Lung (tissue), 16 donors: ENCODE results near the gene B9D2. TPM values are rescaled to one million over a fixed set of nuclear protein-coding genes. Genes with fewer than 3 reads are reported as not detected.
A peak's percentile ranks its signal among the peaks of the same experiment; 100 is the strongest.

Experiments used
- ATAC-seq: fragments of 200-7000 bp; cut with Tn5 transposase; one replicate; pipeline ENCODE4 v1.9.1; 2020; ENCODE audit warnings: moderate number of reproducible peaks; ENCODE audit not compliant: insufficient read depth, low FRiP score
- DNase-seq, 3 donors: peaks; one replicate each; pipeline ENCODE4 v3.0.0-alpha.2; 2013 to 2017
- H3K27ac ChIP-seq, 2 donors: one replicate each; pipeline ENCODE4 v1.5.1; 2013; ENCODE audit warnings: mild to moderate bottlenecking in 2 of 2, moderate library complexity in 2 of 2, control low read depth in 1 of 2, inconsistent platforms in 1 of 2, low read depth in 1 of 2, low read length in 1 of 2
- H3K27me3 ChIP-seq, 3 donors: one replicate each; pipeline ENCODE4 v1.5.1; 2013; ENCODE audit warnings: low read length in 2 of 3; ENCODE audit not compliant: control insufficient read depth in 3 of 3, insufficient read depth in 3 of 3
- H3K36me3 ChIP-seq, 4 donors: one replicate each; pipeline ENCODE4 v1.5.1; 2013; ENCODE audit warnings: low read length in 4 of 4, mild to moderate bottlenecking in 1 of 4, moderate library complexity in 1 of 4; ENCODE audit not compliant: control insufficient read depth in 4 of 4, insufficient read depth in 4 of 4
- H3K4me1 ChIP-seq, 5 donors: one replicate each; pipeline ENCODE4 v1.5.1; 2013; ENCODE audit warnings: low read length in 5 of 5, mild to moderate bottlenecking in 2 of 5, moderate library complexity in 1 of 5; ENCODE audit not compliant: control insufficient read depth in 5 of 5, insufficient read depth in 5 of 5
- H3K4me3 ChIP-seq: one replicate; pipeline ENCODE4 v1.5.1; 2013; ENCODE audit warnings: mild to moderate bottlenecking, control low read depth, moderate library complexity
- H3K9ac ChIP-seq, 2 donors: one replicate each; pipeline ENCODE4 v1.5.1; 2013; ENCODE audit warnings: low read length in 2 of 2, control low read depth in 1 of 2; ENCODE audit not compliant: insufficient read depth in 1 of 2
- H3K9me3 ChIP-seq, 4 donors: one replicate each; pipeline ENCODE4 v1.5.1; 2013; ENCODE audit warnings: low read length in 3 of 4, mild to moderate bottlenecking in 1 of 4, moderate library complexity in 1 of 4; ENCODE audit not compliant: control insufficient read depth in 4 of 4, insufficient read depth in 3 of 4
- WGBS, 2 donors: extraction: QIAGEN DNeasy Blood & Tissue Kit; methylation state at CpG; one replicate each; pipeline ENCODE4 v1.1.7; 2013; 5-methylcytosine and 5-hydroxymethylcytosine counted together
- long read RNA-seq, 5 donors: transcript quantifications; one replicate each; lab custom pipeline, GENCODE V29; 2026
- polyA plus RNA-seq, 2 donors: library from polyadenylated mRNA; stranded (reverse); fragments of 200-250 nt; gene quantifications; one replicate each; pipeline ENCODE4 v1.2.1, GENCODE V29; 2013
- total RNA-seq, 2 donors: library from RNA; depleted of rRNA in 1 of 2; stranded (reverse); fragments of >200 nt in 1 of 2; gene quantifications; one replicate each; pipeline ENCODE4 v1.2.1, GENCODE V29; 2014 to 2021
- TF ChIP-seq, protein P1 (sequence below): IDR thresholded peaks from 2 replicates; pipeline ENCODE4 v1.5.1; 2012; ENCODE audit warnings: mild to moderate bottlenecking; ENCODE audit errors: control extremely low read depth, extremely low read depth
- donor health status: control.
- donor health status: control.
- donor health status: Bipolar disorder and iron deficiency.
- donor health status: healthy.
- donor health status: DM: yes; HTN: yes; CAD: no.

The B9D2 gene, protein sequence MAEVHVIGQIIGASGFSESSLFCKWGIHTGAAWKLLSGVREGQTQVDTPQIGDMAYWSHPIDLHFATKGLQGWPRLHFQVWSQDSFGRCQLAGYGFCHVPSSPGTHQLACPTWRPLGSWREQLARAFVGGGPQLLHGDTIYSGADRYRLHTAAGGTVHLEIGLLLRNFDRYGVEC
- total RNA-seq (10 to 100 TPM; 10.2 to 16.4 TPM), polyA plus RNA-seq (10 to 100 TPM; 11.6 to 18.6 TPM)
- long read RNA-seq, donor 1, partial matches to known transcripts: 5 of 7 reads
- long read RNA-seq, donor 1, other reads (novel, unspliced or antisense): 0 of 7 reads
- long read RNA-seq, donor 2, partial matches to known transcripts: 0 of 1 reads
- long read RNA-seq, donor 2, other reads (novel, unspliced or antisense): 0 of 1 reads
- long read RNA-seq, donor 3, transcript B9D2-201 (4 exons, 1,027 nt): major isoform, 6 of 6 reads
- long read RNA-seq, donor 3, partial matches to known transcripts: 0 of 6 reads
- long read RNA-seq, donor 3, other reads (novel, unspliced or antisense): 0 of 6 reads
- long read RNA-seq, donor 4, partial matches to known transcripts: 6 of 7 reads
- long read RNA-seq, donor 4, other reads (novel, unspliced or antisense): 0 of 7 reads
- long read RNA-seq, donor 5, transcript B9D2-201 (4 exons, 1,027 nt): major isoform, 6 of 6 reads
- long read RNA-seq, donor 5, partial matches to known transcripts: 0 of 6 reads
- long read RNA-seq, donor 5, other reads (novel, unspliced or antisense): 0 of 6 reads

DNA sequence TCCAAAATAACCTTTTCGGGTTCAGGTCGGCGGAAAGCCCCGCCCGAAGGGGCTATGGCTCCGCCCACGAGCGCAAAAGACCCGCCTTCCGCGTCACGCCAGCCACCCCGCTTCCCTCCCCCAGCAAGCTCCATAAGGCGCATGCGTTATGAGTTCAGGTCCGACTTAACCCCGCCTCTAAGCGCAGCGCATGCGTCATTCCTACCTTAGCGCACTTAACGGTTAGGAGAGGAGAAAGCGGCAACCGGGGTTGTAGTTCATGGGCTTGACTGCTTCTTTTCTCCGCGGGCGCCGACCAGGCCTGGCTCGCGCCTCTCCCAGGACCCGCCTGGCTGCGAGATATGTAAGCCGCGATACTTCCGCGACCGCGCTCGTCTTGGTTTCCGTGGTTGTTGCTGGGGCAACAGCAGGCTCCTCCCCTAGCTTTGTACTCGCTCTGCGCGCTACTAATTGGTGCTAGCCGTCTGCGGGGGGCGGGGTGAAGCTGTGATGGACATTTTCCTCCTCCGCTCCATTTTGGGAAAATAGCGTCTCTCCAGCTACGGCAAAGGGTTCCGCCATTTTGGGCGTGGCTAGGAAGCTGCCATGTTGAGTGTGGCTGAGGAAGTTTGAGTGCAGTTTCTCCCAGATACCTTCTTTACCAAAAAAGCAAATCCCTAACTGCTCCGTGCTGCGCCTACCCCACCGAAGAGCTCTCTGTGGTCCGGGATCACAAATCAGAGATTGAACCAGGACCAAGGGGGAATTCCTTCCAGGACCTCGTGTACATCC, at the start of gene B9D2:
Gene B9D2 (minus strand): TSS at position 397 of the 771 bp plus-strand sequence. CDS start 630 bp downstream, outside the sequence.
- Histone ChIP-seq H3K9me3 (no peaks in the 10 kb centered on the region), H3K9ac (peak within 1 kb of the TSS; percentile 95 to 97), H3K36me3 (no peaks in the 10 kb centered on the region), H3K27ac (peak within 1 kb of the TSS; percentile 93 to 99), H3K4me1 (peaks cover 0 to 13% (median 6%) of the 10 kb centered on the region in 5 donors), H3K27me3 (no peaks in the 10 kb centered on the region), H3K4me3 (peak within 1 kb of the TSS; percentile 54)
- WGBS, 2 donors: 0% methylated on average over 56 of the region's 56 CpGs
- ATAC-seq (peak; percentile 93), DNase-seq (peak; percentile 98 to 99 (median 99))
- TF ChIP-seq, protein P1, sequence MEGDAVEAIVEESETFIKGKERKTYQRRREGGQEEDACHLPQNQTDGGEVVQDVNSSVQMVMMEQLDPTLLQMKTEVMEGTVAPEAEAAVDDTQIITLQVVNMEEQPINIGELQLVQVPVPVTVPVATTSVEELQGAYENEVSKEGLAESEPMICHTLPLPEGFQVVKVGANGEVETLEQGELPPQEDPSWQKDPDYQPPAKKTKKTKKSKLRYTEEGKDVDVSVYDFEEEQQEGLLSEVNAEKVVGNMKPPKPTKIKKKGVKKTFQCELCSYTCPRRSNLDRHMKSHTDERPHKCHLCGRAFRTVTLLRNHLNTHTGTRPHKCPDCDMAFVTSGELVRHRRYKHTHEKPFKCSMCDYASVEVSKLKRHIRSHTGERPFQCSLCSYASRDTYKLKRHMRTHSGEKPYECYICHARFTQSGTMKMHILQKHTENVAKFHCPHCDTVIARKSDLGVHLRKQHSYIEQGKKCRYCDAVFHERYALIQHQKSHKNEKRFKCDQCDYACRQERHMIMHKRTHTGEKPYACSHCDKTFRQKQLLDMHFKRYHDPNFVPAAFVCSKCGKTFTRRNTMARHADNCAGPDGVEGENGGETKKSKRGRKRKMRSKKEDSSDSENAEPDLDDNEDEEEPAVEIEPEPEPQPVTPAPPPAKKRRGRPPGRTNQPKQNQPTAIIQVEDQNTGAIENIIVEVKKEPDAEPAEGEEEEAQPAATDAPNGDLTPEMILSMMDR: no peak

DNA sequence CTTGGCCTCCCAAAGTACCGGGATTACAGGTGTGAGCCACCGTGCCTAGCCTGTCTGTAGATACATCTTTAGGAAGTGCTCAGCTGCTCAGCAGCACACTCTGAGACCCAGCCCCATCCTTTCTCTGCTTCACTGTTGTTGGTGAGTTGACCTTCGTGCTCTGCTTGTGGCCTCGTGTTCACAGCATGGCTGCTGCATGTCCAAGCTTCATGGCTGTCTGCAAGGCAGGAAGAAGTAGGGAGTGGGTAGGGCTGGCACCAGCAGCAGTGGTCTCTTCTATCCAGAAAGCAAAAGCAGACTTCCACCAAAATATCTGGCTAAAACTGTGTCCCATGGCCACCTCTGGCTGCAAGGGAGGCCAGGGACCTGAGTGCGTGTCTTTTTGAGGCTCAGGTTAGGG, 49.0 kb upstream of the B9D2 start:
- H3K4me3 ChIP-seq: no peak overlapping the region
- DNase-seq (no peak), ATAC-seq (no peak)
- peak overlapping the region in 1 of 2 donors; percentile 40 for H3K27ac ChIP-seq
- no peaks in the 10 kb centered on the region for H3K27me3 ChIP-seq
- H3K9me3 ChIP-seq: no peaks in the 10 kb centered on the region
- TF ChIP-seq, protein P1: no peak
- peaks cover 0 to 28% (median 22%) of the 10 kb centered on the region in 4 donors for H3K36me3 ChIP-seq
- H3K4me1 ChIP-seq: peaks cover 0 to 11% (median 4%) of the 10 kb centered on the region in 5 donors
- 98% methylated on average over 5 of the region's 5 CpGs for WGBS, 2 donors
- H3K9ac ChIP-seq: no peak overlapping the region

DNA sequence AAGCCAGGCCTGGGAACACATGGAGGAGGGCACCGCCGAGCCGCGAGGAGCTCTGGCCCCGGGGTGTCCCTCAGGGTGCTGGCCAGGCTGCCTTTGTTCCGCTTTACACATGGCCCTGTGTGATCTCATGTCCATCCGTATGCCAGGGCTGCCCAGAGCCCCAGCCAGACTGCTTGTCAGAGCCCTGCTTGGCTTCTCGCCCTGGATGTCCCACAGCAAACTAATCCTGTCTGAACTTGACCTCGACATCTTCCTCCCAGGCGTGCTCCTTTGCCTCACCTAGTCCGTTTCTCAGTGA, 48.0 kb upstream of the B9D2 start:
- TF ChIP-seq, protein P1: no peak
- peak overlapping the region; percentile 45 to 66 for H3K27ac ChIP-seq
- 75 to 84% methylated on average over 11 of the region's 11 CpGs for WGBS, 2 donors
- H3K4me1 ChIP-seq: peaks cover 0 to 12% (median 4%) of the 10 kb centered on the region in 5 donors
- H3K9me3 ChIP-seq: no peaks in the 10 kb centered on the region
- DNase-seq (no peak), ATAC-seq (no peak)
- H3K4me3 ChIP-seq: no peak overlapping the region
- H3K36me3 ChIP-seq: peaks cover 0 to 28% (median 18%) of the 10 kb centered on the region in 4 donors
- no peak overlapping the region for H3K9ac ChIP-seq
- H3K27me3 ChIP-seq: no peaks in the 10 kb centered on the region
